Stomach (tissue), 9 donors: ENCODE results near the gene TRPV4. TPM values are rescaled to one million over a fixed set of nuclear protein-coding genes. Genes with fewer than 3 reads are reported as not detected.
A peak's percentile ranks its signal among the peaks of the same experiment; 100 is the strongest.

Source experiments
- DNase-seq, 2 donors: peaks; one replicate each; pipeline versions ENCODE4 v3.0.0 to v3.0.0-alpha.2; 2013 to 2019
- H3K27ac ChIP-seq, 5 donors: fragments of 200-600 bp in 4 of 5; sonication (generic) in 4 of 5; one replicate each; pipeline ENCODE4 v1.5.1; 2013 to 2019; ENCODE audit warnings: mild to moderate bottlenecking in 1 of 5, moderate library complexity in 1 of 5
- H3K27me3 ChIP-seq, 3 donors: fragments of 200-600 bp; sonication (generic); one replicate each; pipeline ENCODE4 v1.5.1; 2017 to 2019; ENCODE audit warnings: mixed run types in 1 of 3
- H3K36me3 ChIP-seq, 4 donors: fragments of 200-600 bp; sonication (generic); 1 replicate in 3 of 4; 2 replicates in 1 of 4; pipeline ENCODE4 v1.5.1; 2016 to 2019
- H3K4me1 ChIP-seq, 4 donors: fragments of 200-600 bp; sonication (generic); one replicate each; pipeline ENCODE4 v1.5.1; 2016 to 2019
- H3K4me3 ChIP-seq, 4 donors: fragments of 200-600 bp; sonication (generic) in 3 of 4; one replicate each; pipeline ENCODE4 v1.5.1; 2016 to 2019; ENCODE audit warnings: mild to moderate bottlenecking in 1 of 4
- H3K9me3 ChIP-seq, 4 donors: fragments of 200-600 bp; sonication (generic); one replicate each; pipeline ENCODE4 v1.5.1; 2016 to 2019
- CTCF ChIP-seq, 7 experiments: fragments of 450-650 bp in 4 of 7; fragments of 200-600 bp in 3 of 7; sonication (generic) in 3 of 7; IDR thresholded peaks; one replicate each; pipeline ENCODE4 v1.5.1; 2016 to 2019; ENCODE audit warnings: antibody characterized with exemption in 7 of 7, control low read depth in 2 of 7, mild to moderate bottlenecking in 1 of 7
- EP300 ChIP-seq: sonication (generic); formaldehyde crosslinking; IDR thresholded peaks from one replicate; pipeline ENCODE4 v1.6.1; 2017; ENCODE audit warnings: antibody characterized with exemption
- POLR2A ChIP-seq, 4 donors: fragments of 450-650 bp; IDR thresholded peaks; one replicate each; pipeline ENCODE4 v1.6.1; 2016; ENCODE audit warnings: antibody characterized with exemption in 4 of 4, control low read depth in 2 of 4, mild to moderate bottlenecking in 1 of 4, moderate library complexity in 1 of 4
- POLR2AphosphoS5 ChIP-seq, 3 donors: sonication (generic); formaldehyde crosslinking; IDR thresholded peaks; one replicate each; pipeline ENCODE4 v1.6.1; 2016; ENCODE audit warnings: antibody characterized with exemption in 3 of 3
- WGBS, 5 donors: extraction: QIAGEN DNeasy Blood & Tissue Kit in 3 of 5; methylation state at CpG; one replicate each; pipeline versions ENCODE4 v1.1.5 to v1.1.7; 2013 to 2018; 5-methylcytosine and 5-hydroxymethylcytosine counted together
- intact Hi-C: fragments of 100-400 bp; cut with DNase I; formaldehyde crosslinking; loops from one replicate; pipeline ENCODE4 v1.15.1; 2023; ENCODE audit warnings: low total_unique reads
- polyA plus RNA-seq, 3 donors: library from polyadenylated mRNA; stranded (reverse); fragments of 200-250 nt; gene quantifications; one replicate each; pipeline ENCODE4 v1.2.3, GENCODE V29; 2013
- total RNA-seq, 5 donors: library from RNA; depleted of rRNA; stranded (reverse); fragments of >200 nt; gene quantifications; one replicate each; pipeline versions ENCODE4 v1.1.0 to v1.2.3, GENCODE V29; 2014 to 2016
- donor health status: healthy with polysubstance abuse.
- donor health status: Bipolar disorder and iron deficiency.
- donor health status: healthy.

Gene TRPV4
- total and polyA plus RNA-seq, 8 donors, result 0.75 to 3.8 (median 1.4) TPM; not detected in 4

- no peaks in the 10 kb centered on the region for H3K36me3 ChIP-seq
- H3K27ac ChIP-seq, result peak within 1 kb of the TSS; percentile 69 to 89 (median 84)
- peak in 3 of 7 experiments; percentile 33 to 89 (median 48) for TF ChIP-seq CTCF (IDR thresholded peaks at IDR 0.05)
- TF ChIP-seq EP300, result no peak
- peak in 1 of 3 donors; percentile 15 for TF ChIP-seq POLR2AphosphoS5 (IDR thresholded peaks at IDR 0.05)
- no peaks in the 10 kb centered on the region for H3K9me3 ChIP-seq
- peak within 1 kb of the TSS; percentile 66 to 80 (median 77) for H3K4me3 ChIP-seq
- no peaks in the 10 kb centered on the region for H3K27me3 ChIP-seq
- intact Hi-C loops, result loop anchor here (10.0 kb wide), 1 partner anchor 75 kb away; no protein-coding TSS in a partner anchor
- 0 to 1% (median 1%) methylated on average over 30 to 91 of the region's 92 CpGs for WGBS, 5 donors
- DNase-seq, result peak; percentile 91 to 96
- H3K4me1 ChIP-seq, result peaks cover 30 to 47% (median 42%) of the 10 kb centered on the region in 4 donors
These were observed 47.1 kb upstream of the TRPV4 start, which contains the start of gene GLTP for GRCh38 chr12:109880043-109880931. Gene GLTP (minus strand): TSS chr12:109880541. CDS start chr12:109880374, 167 bp downstream.

DNA sequence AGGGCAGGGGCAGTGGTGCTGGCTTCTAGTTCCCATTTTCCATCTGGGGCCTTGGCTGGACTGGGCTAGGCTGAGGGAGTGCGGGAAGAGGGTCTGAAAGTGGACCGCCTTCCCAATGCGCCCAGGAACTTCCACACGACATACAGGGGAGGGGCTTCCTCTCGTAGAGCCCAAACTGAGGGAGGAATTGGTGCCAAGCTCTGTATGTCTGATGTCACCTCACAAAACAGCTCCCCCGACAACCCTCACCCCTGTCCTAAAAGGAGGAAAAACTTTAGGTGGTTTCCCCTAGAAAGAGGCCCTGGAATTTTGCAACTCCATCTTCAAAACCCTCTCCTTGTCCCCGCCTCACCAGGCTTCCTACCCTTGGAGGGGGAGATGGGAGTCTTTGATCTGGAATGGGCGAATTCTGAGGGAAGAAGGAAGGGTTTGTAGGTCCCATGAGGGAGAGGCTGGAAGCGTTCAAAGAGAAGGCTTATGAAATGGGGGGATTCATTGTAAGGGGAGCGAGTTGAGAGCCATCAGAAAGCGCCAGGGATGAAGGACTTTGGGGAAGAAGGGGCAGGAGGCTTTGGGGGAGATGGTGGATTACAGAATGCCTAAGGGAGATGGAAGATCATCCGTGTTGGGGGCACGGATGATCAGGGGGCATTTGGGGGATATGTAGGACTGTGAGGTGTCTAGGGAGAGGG is 46.3 kb upstream of the TRPV4 start:
- intact Hi-C loops, result loop anchor here (10.0 kb wide), 1 partner anchor 75 kb away; no protein-coding TSS in a partner anchor
- TF ChIP-seq POLR2AphosphoS5 (IDR thresholded peaks at IDR 0.05) (no peak), POLR2A (IDR thresholded peaks at IDR 0.05) (no peak), EP300 (no peak), CTCF (IDR thresholded peaks at IDR 0.05) (no peak)
- H3K4me1 ChIP-seq, result peaks cover 31 to 51% (median 44%) of the 10 kb centered on the region in 4 donors
- peak overlapping the region; percentile 66 to 80 (median 77) for H3K4me3 ChIP-seq
- no peaks in the 10 kb centered on the region for H3K36me3 ChIP-seq
- peak overlapping the region in 4 of 5 donors; percentile 69 to 89 (median 85) for H3K27ac ChIP-seq
- 4 to 10% (median 8%) methylated on average over 13 of the region's 13 CpGs for WGBS, 5 donors
- H3K27me3 ChIP-seq, result no peaks in the 10 kb centered on the region
- no peaks in the 10 kb centered on the region for H3K9me3 ChIP-seq
- peak in 1 of 2 donors; percentile 61 for DNase-seq

- peak overlapping the region in 3 of 4 donors; percentile 66 to 80 (median 78) for H3K4me3 ChIP-seq
- H3K4me1 ChIP-seq, result peaks cover 31 to 51% (median 44%) of the 10 kb centered on the region in 4 donors
These were observed 45.6 kb upstream of the TRPV4 start for GRCh38 chr12:109878749-109879148.

More at GRCh38 chr12:109878749-109879148, 45.6 kb upstream of the TRPV4 start:
- Histone ChIP-seq H3K9me3 (no peaks in the 10 kb centered on the region), H3K27me3 (no peaks in the 10 kb centered on the region), H3K36me3 (no peaks in the 10 kb centered on the region), H3K27ac (no peak overlapping the region)
- WGBS, 5 donors, result 59 to 74% (median 67%) methylated on average over 7 of the region's 7 CpGs
- intact Hi-C loops, result no loop called here
- TF ChIP-seq POLR2A (IDR thresholded peaks at IDR 0.05) (no peak), CTCF (IDR thresholded peaks at IDR 0.05) (no peak), POLR2AphosphoS5 (IDR thresholded peaks at IDR 0.05) (no peak), EP300 (no peak)
- no peak for DNase-seq
